SK-N-MC (cell line): ENCODE data around the gene SHISA6.

Experiments
- EZH2 ChIP-seq: fragments of 200-600 bp; sonication (generic); IDR thresholded peaks from one replicate; pipeline ENCODE4 v1.6.1; 2017; ENCODE audit warnings: antibody characterized with exemption
- POLR2AphosphoS5 ChIP-seq: IDR thresholded peaks from 2 replicates; pipeline ENCODE4 v1.6.1; 2012; ENCODE audit warnings: mild to moderate bottlenecking, low read depth, low read length, borderline replicate concordance

- TF ChIP-seq POLR2AphosphoS5: no peak
- TF ChIP-seq EZH2: no peak
Measured at GRCh38 chr17:11561702-11562101, 320.7 kb downstream of the SHISA6 start.
